ENCODE data around the gene SPG11. TPM values are rescaled to one million over a fixed set of nuclear protein-coding genes. Genes with fewer than 3 reads are reported as not detected.
A peak's percentile ranks its signal among the peaks of the same experiment; 100 is the strongest.
"Not testable (repeated sequence)": the region's sequence is repeated elsewhere in the genome, so short reads cannot be mapped to it uniquely, and the experiment has no call there.

The SPG11 gene
- total RNA-seq, 2 experiments from 2014 or later = 83.2 to 96.4 TPM

DNA sequence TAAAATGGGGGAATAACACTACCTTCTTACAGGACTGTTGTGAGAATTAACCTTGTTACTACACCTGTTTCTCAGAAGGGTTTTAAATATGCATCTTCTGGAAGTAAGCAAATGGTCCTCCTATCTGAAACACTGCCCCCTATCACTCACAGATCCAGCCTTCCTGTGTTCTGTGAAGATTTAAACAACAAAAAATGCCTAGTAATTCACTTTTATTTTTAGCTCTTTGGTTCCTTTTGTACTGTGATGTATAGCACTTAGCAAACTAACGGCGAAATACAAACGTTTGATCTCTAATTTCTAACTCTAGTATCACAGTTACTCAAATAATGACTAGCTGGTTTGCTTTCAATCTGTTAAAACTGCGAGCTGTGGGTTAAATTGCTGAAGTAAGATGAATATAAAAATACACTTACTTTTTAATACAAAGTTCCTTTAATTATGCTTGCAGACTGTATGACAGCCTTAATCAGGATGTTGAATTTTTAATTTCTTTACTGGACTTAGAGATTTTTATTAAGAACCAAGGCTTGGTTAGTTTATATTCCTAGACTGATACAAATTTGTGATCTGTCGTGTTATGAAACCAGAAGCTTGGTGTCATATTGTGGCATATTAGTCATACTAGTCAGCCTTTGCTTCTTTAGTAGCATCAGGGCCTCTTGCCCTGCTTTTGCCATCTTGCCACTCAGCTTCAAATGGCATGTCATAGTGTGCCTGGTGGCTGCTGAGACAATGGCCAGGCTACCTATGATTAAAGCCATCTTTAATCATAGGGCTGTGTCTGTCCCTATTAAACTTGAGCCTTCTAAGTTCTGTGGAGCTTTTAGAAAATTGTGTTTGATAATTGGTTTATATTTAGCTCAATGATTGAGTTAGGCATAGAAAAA is 117.3 kb downstream of the SPG11 start:
- no peaks in the 10 kb centered on the region for H3K27me3 Mint-ChIP-seq (ENCODE audit: low read depth)
- no peaks in the 10 kb centered on the region for H3K9me3 Mint-ChIP-seq
- H3K4me3 Mint-ChIP-seq = peak overlapping the region; percentile 46
- CTCF ChIA-PET = interaction anchor here (0.5 to 2.1 kb wide), 17 partner anchors 8 to 714 kb away, joined by 3 to 6 read pairs (median 4); partner anchors contain the start of genes EIF3J, SPG11 and TRIM69
- H3K27ac Mint-ChIP-seq = peak overlapping the region; percentile 84
- H3K4me1 Mint-ChIP-seq (ENCODE audit: low read depth) = peaks cover 59% of the 10 kb centered on the region
- peak; percentile 74 for DNase-seq
- peaks cover 35% of the 10 kb centered on the region for H3K36me3 Mint-ChIP-seq (ENCODE audit: low read depth)
- intact Hi-C loops (cut with micrococcal nuclease) = loop anchor here (1.0 to 2.0 kb wide), 8 partner anchors 9 to 243 kb away; partner anchors contain the start of genes CTDSPL2 and EIF3J

DNA sequence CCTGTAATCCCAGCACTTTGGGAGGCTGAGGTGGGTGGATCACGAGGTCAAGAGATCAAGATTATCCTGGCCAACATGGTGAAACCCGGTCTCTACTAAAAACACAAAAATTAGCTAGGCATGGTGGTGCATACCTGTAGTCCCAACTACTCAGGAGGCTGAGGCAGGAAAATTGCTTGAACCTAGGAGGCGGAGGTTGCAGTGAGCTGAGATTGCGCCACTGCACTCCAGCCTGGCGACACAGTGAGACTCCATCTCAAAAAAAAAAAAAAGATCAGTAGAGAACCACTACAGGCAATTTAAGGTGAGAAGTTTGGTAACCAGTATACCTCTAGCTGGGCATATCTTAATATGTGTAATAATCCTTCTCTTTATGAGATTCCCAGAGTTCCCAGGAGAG is 118.7 kb downstream of the SPG11 start:
- Mint-ChIP-seq H3K4me1 (ENCODE audit: low read depth) (peaks cover 65% of the 10 kb centered on the region), H3K36me3 (ENCODE audit: low read depth) (peaks cover 43% of the 10 kb centered on the region)
- H3K9me3 Mint-ChIP-seq; H3K27ac Mint-ChIP-seq; H3K27me3 Mint-ChIP-seq (ENCODE audit: low read depth); H3K4me3 Mint-ChIP-seq; intact Hi-C loops (cut with micrococcal nuclease); DNase-seq; CTCF ChIA-PET: not testable (repeated sequence)

DNA sequence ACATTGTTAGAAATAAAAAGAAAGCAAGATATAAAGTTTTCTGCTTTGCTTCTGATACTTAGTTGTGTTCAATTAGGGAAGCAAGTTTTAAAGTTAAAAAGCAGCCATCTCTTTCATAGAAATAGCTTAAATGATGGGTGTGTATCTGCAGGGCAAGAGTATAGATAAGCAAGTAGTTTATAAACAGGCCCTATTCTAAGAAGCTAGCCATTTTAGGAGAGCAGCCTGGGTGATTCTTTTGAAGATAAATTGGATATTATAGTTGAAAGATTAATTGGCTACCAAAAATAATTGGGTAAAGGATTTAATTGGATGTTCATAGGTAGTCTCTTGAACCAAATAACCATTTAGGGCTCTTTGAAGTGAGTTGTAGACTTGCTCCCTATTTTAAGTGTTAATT is 120.9 kb downstream of the SPG11 start:
- peaks cover 71% of the 10 kb centered on the region for H3K4me1 Mint-ChIP-seq (ENCODE audit: low read depth)
- DNase-seq = no peak
- peaks cover 49% of the 10 kb centered on the region for H3K36me3 Mint-ChIP-seq (ENCODE audit: low read depth)
- CTCF ChIA-PET = interaction anchor here (0.6 kb wide), 1 partner anchor 224 kb away, joined by 5 read pairs; no protein-coding TSS in a partner anchor
- H3K4me3 Mint-ChIP-seq = no peak overlapping the region
- intact Hi-C loops (cut with micrococcal nuclease) = no loop called here
- H3K27ac Mint-ChIP-seq = no peak overlapping the region
- H3K9me3 Mint-ChIP-seq = no peaks in the 10 kb centered on the region
- no peaks in the 10 kb centered on the region for H3K27me3 Mint-ChIP-seq (ENCODE audit: low read depth)

DNA sequence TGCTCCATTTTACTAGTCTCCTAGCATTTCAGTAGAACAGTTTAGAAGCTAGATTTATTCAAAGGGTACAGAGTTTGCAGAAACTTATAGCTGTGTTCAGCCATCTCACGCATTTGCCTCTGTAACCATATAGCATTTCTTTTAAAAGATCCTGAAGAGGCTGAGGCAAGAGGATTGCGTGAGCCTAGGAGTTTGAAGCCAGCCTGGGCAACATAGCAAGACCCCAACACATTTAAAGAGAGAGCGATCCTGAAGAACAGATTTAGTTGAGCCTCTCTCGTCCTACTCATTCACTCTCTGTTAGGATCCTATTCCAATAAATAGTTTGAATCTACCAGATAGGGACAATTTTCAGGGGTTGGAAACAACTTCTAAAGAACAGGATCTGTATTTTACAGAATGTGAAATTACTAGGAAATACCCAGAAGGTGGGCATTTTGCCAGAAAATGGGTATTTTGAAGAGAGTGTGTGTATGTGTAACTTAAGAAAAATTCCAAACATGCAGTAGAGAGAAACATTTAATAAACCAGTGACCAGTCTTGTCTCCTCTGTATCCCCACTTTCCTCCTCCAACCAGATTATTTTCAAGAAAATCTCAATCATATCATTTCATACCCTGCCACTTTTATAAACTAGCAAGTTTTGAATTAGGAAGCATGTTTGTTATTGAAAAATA is 122.0 kb downstream of the SPG11 start:
- no peak overlapping the region for H3K4me3 Mint-ChIP-seq
- no peaks in the 10 kb centered on the region for H3K27me3 Mint-ChIP-seq (ENCODE audit: low read depth)
- intact Hi-C loops (cut with micrococcal nuclease) = no loop called here

DNA sequence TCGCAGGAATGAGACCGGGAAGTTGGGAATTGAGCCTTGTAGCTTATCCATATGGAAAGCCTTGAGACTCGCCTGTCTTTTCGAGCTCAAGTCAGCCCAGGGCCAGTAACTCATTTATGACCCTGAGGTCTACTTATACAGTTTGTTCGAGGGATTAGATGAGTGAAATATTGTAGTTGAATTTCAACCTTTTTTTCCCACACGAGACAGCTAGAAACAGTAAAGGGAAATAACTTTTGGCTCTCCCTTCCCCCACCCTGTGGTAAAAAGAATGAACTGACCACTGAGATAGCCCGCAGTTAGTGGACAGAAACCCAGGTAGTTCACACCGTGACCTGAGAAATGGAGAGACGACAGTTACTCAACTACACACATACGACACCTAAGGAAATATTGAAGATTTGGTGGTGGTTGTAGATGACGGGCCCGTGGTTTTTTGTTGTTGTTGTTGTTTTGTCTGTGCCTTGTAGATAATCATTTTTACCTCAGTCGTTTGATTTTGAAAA is 125.7 kb downstream of the SPG11 start:
- peaks cover 54% of the 10 kb centered on the region for H3K4me1 Mint-ChIP-seq (ENCODE audit: low read depth)
- intact Hi-C loops (cut with micrococcal nuclease) = loop anchor here (1.0 to 5.0 kb wide), 8 partner anchors 9 to 711 kb away; partner anchors contain the start of genes B2M, CTDSPL2, FRMD5 and GOLM2
- no peaks in the 10 kb centered on the region for H3K27me3 Mint-ChIP-seq (ENCODE audit: low read depth)
- H3K4me3 Mint-ChIP-seq = peak overlapping the region; percentile 84
- peak overlapping the region; percentile 83 for H3K27ac Mint-ChIP-seq
- peak; percentile 22 for DNase-seq
- CTCF ChIA-PET = interaction anchor here (1.5 to 2.0 kb wide), 2 partner anchors 9 to 12 kb away, joined by 6 to 8 read pairs; no protein-coding TSS in a partner anchor
- peaks cover 35% of the 10 kb centered on the region for H3K36me3 Mint-ChIP-seq (ENCODE audit: low read depth)
- H3K9me3 Mint-ChIP-seq = no peaks in the 10 kb centered on the region

More for the DNA sequence above, 122.0 kb downstream of the SPG11 start:
- Mint-ChIP-seq H3K4me1 (ENCODE audit: low read depth) (peaks cover 64% of the 10 kb centered on the region), H3K9me3 (no peaks in the 10 kb centered on the region), H3K36me3 (ENCODE audit: low read depth) (peaks cover 45% of the 10 kb centered on the region), H3K27ac (no peak overlapping the region)
- DNase-seq = no peak
- CTCF ChIA-PET = interaction anchor here (0.6 to 1.0 kb wide), 2 partner anchors 9 to 38 kb away, joined by 3 to 6 read pairs; no protein-coding TSS in a partner anchor

DNA sequence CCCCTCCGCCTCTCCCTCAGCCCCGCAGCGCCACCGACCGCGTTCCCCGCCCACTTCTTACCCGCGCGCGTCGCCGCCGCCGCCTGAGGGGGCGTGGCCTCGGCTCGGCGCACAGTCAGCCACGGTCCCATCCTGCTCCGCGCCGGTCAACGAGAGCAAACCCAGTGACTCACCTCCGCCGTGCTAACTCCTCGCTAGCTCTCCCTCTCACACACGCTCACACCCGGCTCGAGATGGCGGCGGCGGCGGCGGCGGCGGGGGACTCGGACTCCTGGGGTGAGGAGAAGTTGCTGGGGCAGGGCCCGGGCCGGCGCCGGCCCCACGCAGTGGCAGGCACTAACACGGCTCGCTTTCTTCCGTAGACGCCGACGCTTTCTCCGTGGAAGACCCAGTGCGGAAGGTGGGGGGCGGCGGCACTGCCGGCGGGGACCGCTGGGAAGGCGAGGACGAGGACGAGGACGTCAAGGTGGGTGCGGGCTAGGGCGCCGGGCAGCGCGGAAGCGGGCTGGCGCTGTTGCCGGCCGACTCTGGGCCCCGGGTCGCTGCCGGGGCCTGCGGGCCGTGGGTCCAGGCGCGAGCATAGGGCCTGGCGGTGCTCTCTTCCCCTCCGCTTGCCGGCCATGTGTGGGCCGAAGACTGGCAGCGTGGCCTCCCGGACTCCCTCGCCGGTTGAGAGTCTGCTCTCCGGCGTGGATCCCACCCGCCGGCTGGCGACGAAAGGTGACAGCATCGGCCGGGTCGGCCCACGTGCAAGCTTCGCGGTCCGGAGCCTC is 126.3 kb downstream of the SPG11 start, which contains the start of gene EIF3J:
Gene EIF3J (plus strand): TSS at position 186 of the 773 bp plus-strand sequence. CDS start 48 bp downstream, at position 234.
- H3K4me1 Mint-ChIP-seq (ENCODE audit: low read depth) = peaks cover 48% of the 10 kb centered on the region
- peak within 1 kb of the TSS; percentile 95 for H3K27ac Mint-ChIP-seq
- H3K9me3 Mint-ChIP-seq = no peaks in the 10 kb centered on the region
- intact Hi-C loops (cut with micrococcal nuclease) = loop anchor here (1.0 to 5.0 kb wide), 8 partner anchors 9 to 710 kb away; partner anchors contain the start of genes B2M, CTDSPL2, FRMD5 and GOLM2
- H3K4me3 Mint-ChIP-seq = peak within 1 kb of the TSS; percentile 84
- CTCF ChIA-PET = interaction anchor here (1.5 to 2.0 kb wide), 2 partner anchors 9 to 13 kb away, joined by 6 to 8 read pairs; no protein-coding TSS in a partner anchor
- no peaks in the 10 kb centered on the region for H3K27me3 Mint-ChIP-seq (ENCODE audit: low read depth)
- peaks cover 36% of the 10 kb centered on the region for H3K36me3 Mint-ChIP-seq (ENCODE audit: low read depth)
- peak; percentile 96 for DNase-seq

DNA sequence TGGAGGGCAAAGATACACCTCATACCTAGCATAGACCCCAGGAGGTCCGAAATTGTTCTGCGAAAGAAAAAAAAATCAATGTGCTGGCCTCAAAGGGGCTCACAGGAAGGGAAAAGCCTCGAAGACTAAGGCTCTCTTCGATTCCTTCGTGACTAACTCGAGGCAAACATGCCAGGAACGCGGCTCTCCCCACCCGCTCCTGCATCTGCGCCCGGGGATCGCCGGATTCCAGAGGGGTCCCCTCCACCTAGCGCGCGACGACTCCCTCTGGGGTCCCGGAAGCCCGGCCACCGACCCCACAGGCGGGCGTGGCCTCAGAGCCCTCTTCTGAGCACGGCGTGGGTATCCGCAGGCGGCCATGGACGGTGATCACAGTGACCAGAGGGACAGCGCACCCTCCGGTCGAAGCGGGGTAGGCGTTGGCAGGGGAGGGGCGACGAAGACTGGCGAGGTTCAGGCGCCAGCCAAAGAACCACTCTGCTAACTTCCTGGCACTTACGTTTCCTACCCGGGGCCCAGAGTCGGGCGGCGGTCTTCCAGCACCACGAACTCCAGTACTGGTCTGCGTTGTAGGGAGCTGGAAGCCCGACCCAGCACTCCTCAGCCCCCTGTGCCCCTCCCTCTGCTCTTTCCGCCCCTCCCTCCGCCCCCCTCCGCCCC is 127.0 kb downstream of the SPG11 start:
- peak overlapping the region; percentile 95 for H3K27ac Mint-ChIP-seq
- intact Hi-C loops (cut with micrococcal nuclease) = loop anchor here (2.0 to 5.0 kb wide), 4 partner anchors 48 to 710 kb away; partner anchors contain the start of genes B2M, PATL2 and WDR76

DNA sequence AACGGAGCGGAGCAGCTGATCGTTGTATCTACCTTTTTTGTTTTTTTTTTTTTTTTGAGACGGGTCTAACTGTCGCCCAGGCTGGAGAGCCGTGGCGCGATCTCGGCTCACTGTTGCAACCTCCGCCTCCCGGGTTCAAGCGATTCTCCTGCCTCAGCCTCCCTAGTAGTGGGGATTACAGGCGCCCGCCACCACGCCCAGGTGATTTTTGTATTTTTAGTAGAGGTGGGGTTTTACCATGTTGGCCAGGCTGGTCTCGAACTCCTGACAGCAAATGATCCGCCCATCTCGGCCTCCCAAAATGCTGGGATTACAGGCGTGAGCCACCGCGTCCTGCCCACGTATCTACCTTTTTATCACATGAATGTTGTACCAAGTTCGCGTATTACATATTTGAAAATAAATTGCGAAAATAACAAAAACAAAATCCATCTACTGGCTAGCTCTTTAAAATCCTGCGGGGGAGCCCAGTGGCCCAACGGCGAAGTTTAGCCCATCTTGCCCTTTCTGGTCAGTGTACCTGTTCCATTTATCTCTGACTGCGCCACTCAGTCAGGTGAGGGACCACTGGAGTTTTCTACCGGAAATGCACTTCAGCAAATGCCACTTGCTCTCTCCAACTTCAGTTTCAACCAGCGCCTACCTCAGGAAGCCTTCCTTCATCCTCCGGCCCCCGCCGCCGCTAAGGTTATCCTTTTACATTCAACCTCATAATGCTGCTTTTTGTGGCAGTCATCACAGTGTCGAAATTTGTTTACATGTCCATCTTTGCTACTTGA is 127.8 kb downstream of the SPG11 start:
- H3K4me3 Mint-ChIP-seq = peak overlapping the region; percentile 84
- H3K9me3 Mint-ChIP-seq = no peaks in the 10 kb centered on the region
- H3K27ac Mint-ChIP-seq = peak overlapping the region; percentile 95
- peaks cover 34% of the 10 kb centered on the region for H3K4me1 Mint-ChIP-seq (ENCODE audit: low read depth)
- peaks cover 26% of the 10 kb centered on the region for H3K36me3 Mint-ChIP-seq (ENCODE audit: low read depth)
- DNase-seq = peak; percentile 54
- intact Hi-C loops (cut with micrococcal nuclease) = loop anchor here (2.0 to 5.0 kb wide), 4 partner anchors 47 to 709 kb away; partner anchors contain the start of genes B2M, PATL2 and WDR76
- CTCF ChIA-PET = no interaction called here
- no peaks in the 10 kb centered on the region for H3K27me3 Mint-ChIP-seq (ENCODE audit: low read depth)

More for the DNA sequence above, 127.0 kb downstream of the SPG11 start:
- no peaks in the 10 kb centered on the region for H3K9me3 Mint-ChIP-seq
- no peaks in the 10 kb centered on the region for H3K27me3 Mint-ChIP-seq (ENCODE audit: low read depth)
- peaks cover 41% of the 10 kb centered on the region for H3K4me1 Mint-ChIP-seq (ENCODE audit: low read depth)
- DNase-seq = peak; percentile 78
- CTCF ChIA-PET = interaction anchor here (1.5 kb wide), 1 partner anchor 10 kb away, joined by 6 read pairs; no protein-coding TSS in a partner anchor
- H3K4me3 Mint-ChIP-seq = peak overlapping the region; percentile 84
- H3K36me3 Mint-ChIP-seq (ENCODE audit: low read depth) = peaks cover 30% of the 10 kb centered on the region

DNA sequence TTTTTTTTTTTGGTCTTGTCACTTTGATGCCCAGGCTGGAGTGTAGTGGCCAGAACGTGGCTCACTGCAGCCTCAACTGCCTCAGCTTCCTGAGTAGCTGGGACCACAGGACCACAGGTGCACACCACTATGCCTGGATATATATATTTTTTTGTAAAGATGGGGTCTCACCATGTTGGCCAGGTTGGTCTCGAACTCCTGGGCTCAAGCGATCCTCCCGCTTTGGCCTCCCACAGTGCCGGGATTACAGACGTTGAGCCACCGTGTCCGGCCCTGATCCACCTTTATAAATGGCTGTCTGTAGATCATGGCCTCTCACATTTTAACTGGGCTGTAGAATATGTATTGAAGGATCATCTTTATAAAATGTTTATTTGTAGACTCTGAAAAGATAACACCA is 128.4 kb downstream of the SPG11 start:
- no peaks in the 10 kb centered on the region for H3K9me3 Mint-ChIP-seq
- H3K4me1 Mint-ChIP-seq (ENCODE audit: low read depth) = peaks cover 27% of the 10 kb centered on the region
- CTCF ChIA-PET = no interaction called here
- H3K4me3 Mint-ChIP-seq = peak overlapping the region; percentile 84
- DNase-seq = no peak
- peaks cover 20% of the 10 kb centered on the region for H3K36me3 Mint-ChIP-seq (ENCODE audit: low read depth)
- H3K27me3 Mint-ChIP-seq (ENCODE audit: low read depth) = no peaks in the 10 kb centered on the region
- intact Hi-C loops (cut with micrococcal nuclease) = loop anchor here (5.0 kb wide), 1 partner anchor 177 kb away; the partner anchor contains the start of genes B2M and PATL2
- no peak overlapping the region for H3K27ac Mint-ChIP-seq

DNA sequence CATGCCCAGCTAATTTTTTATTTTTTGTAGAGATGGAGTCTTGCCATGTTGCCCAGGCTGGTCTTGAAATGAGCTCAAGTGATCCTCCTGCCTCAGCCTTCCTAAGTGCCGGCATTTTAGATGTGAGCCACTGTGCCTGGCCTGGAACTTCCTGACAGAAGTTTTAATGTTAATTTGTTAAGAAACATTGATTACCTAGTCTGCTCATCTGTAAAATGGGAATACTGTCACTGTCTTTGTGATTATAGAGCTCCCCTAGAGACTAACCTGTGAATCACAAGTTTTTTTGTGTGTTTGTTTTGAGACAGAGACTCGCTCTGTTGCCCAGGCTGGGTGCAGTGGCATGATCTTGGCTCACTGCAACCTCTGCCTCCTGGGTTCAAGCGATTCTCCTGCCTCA is 130.8 kb downstream of the SPG11 start:
- Mint-ChIP-seq H3K4me3 (no peak overlapping the region), H3K27me3 (ENCODE audit: low read depth) (no peaks in the 10 kb centered on the region), H3K9me3 (no peaks in the 10 kb centered on the region), H3K36me3 (ENCODE audit: low read depth) (peaks cover 5% of the 10 kb centered on the region), H3K27ac (no peak overlapping the region), H3K4me1 (ENCODE audit: low read depth) (peaks cover 12% of the 10 kb centered on the region)
- intact Hi-C loops (cut with micrococcal nuclease) = no loop called here
- no peak for DNase-seq
- CTCF ChIA-PET = interaction anchor here (0.6 to 0.8 kb wide), 2 partner anchors 50 to 131 kb away, joined by 3 read pairs; partner anchors contain the start of gene SPG11

Data from activated naive CD4-positive, alpha-beta T cell treated with anti-CD3 and anti-CD28 coated beads for 36 hours (primary cell).